Limb (tissue), 2 donors: ENCODE results near the gene MGP.

Source experiments
- DNase-seq, 2 donors: peaks; one replicate each; pipeline ENCODE4 v3.0.0-alpha.2; 2016; ENCODE audit errors: extremely low spot score in 2 of 2

Gene MGP

GRCh38 chr12:14868916-14869506 lies 16.6 kb downstream of the MGP start:
- no peak for DNase-seq

GRCh38 chr12:14860490-14860889 lies 25.2 kb downstream of the MGP start:
- no peak for DNase-seq

- DNase-seq: no peak
Measured at GRCh38 chr12:14858513-14858912, 27.1 kb downstream of the MGP start.

- no peak for DNase-seq
Measured at GRCh38 chr12:14854586-14855183, 31.0 kb downstream of the MGP start.

- DNase-seq: no peak
Measured at GRCh38 chr12:14853961-14854360, 31.7 kb downstream of the MGP start.

- DNase-seq: no peak
Measured at GRCh38 chr12:14852880-14853279, 32.8 kb downstream of the MGP start.

GRCh38 chr12:14850929-14851663 lies 34.6 kb downstream of the MGP start:
- no peak for DNase-seq

GRCh38 chr12:14849661-14850060 lies 36.0 kb downstream of the MGP start:
- DNase-seq: no peak

- DNase-seq: no peak
Measured at GRCh38 chr12:14846876-14847580, 38.6 kb downstream of the MGP start.

GRCh38 chr12:14846042-14846587 lies 39.5 kb downstream of the MGP start:
- no peak for DNase-seq

- peak; percentile 60 to 63 for DNase-seq
Measured at GRCh38 chr12:14845350-14845750, 40.3 kb downstream of the MGP start.

GRCh38 chr12:14844401-14844800 lies 41.3 kb downstream of the MGP start:
- DNase-seq: no peak

- no peak for DNase-seq
Measured at GRCh38 chr12:14843425-14843887, 42.2 kb downstream of the MGP start, which contains the start of gene ART4. ART4 (minus strand) TSS chr12:14843526; CDS start chr12:14843113, 413 bp downstream.

- DNase-seq: no peak
Measured at GRCh38 chr12:14842315-14842714, 43.3 kb downstream of the MGP start.

GRCh38 chr12:14841761-14842160 lies 43.9 kb downstream of the MGP start:
- no peak for DNase-seq

GRCh38 chr12:14840616-14841015 lies 45.0 kb downstream of the MGP start:
- no peak for DNase-seq

- no peak for DNase-seq
Measured at GRCh38 chr12:14839262-14839661, 46.4 kb downstream of the MGP start.

- DNase-seq: no peak
Measured at GRCh38 chr12:14836336-14837210, 49.1 kb downstream of the MGP start.

GRCh38 chr12:14834509-14834908 lies 51.1 kb downstream of the MGP start:
- no peak for DNase-seq

- no peak for DNase-seq
Measured at GRCh38 chr12:14833952-14834351, 51.7 kb downstream of the MGP start.

- DNase-seq: no peak
Measured at GRCh38 chr12:14833336-14833735, 52.3 kb downstream of the MGP start.
